ENCODE results near the gene TBPL1. TPM values are rescaled to one million over a fixed set of nuclear protein-coding genes. Genes with fewer than 3 reads are reported as not detected.

The TBPL1 gene
- total and polyA plus RNA-seq, 2 of the 13 experiments (the other 11 are each of a cell fraction or from before 2014, with no cell fraction given): 25.3 to 39.3 TPM

- TF ChIP-seq SETDB1 (CRISPR knock-in tag; IDR thresholded peaks at IDR 0.05; ENCODE audit: borderline replicate concordance) (no peak), RCOR2 (CRISPR knock-in tag; IDR thresholded peaks at IDR 0.05) (no peak), MYC (CRISPR knock-in tag; IDR thresholded peaks at IDR 0.05; ENCODE audit: borderline replicate concordance) (peak; percentile 42; the same call in 1 of the 2 replicates), MBD4 (IDR thresholded peaks at IDR 0.05; ENCODE audit: borderline replicate concordance, low read length) (no peak), KDM3A (CRISPR knock-in tag; IDR thresholded peaks at IDR 0.05; ENCODE audit: low read depth) (peak; percentile 66; the same call in 1 of the 2 replicates), PHF21A (CRISPR knock-in tag; IDR thresholded peaks at IDR 0.05) (peak; percentile 95), RBM22 (optimal IDR thresholded peaks at IDR 0.05; ENCODE audit: low read length) (no peak), NONO (IDR thresholded peaks at IDR 0.05) (no peak), NONO (CRISPR knock-in tag; conservative IDR thresholded peaks at IDR 0.05) (peak; percentile 69), KLF15 (CRISPR knock-in tag; IDR thresholded peaks at IDR 0.05; ENCODE audit: borderline replicate concordance) (no peak; the same call in 1 of the 2 replicates), THAP9 (CRISPR knock-in tag; IDR thresholded peaks at IDR 0.05; ENCODE audit: borderline replicate concordance) (peak; percentile 94), ETV5 (CRISPR knock-in tag; IDR thresholded peaks at IDR 0.05; ENCODE audit: borderline replicate concordance) (peak; percentile 100), ZNF274 (CRISPR knock-in tag; IDR thresholded peaks at IDR 0.05) (no peak; the same call in 1 of the 2 replicates), HNF1B (CRISPR knock-in tag; IDR thresholded peaks at IDR 0.05) (peak; percentile 79), MAFF (IDR thresholded peaks at IDR 0.05; ENCODE audit: low read depth, low read length) (no peak), FOSL2 (CRISPR knock-in tag; IDR thresholded peaks at IDR 0.05) (peak; percentile 74), CENPX (CRISPR knock-in tag; IDR thresholded peaks at IDR 0.05) (no peak), TEAD3 (CRISPR knock-in tag; optimal IDR thresholded peaks at IDR 0.05; ENCODE audit: borderline replicate concordance) (peak; percentile 78), ZFP91 (CRISPR knock-in tag; IDR thresholded peaks at IDR 0.05; ENCODE audit: borderline replicate concordance) (peak; percentile 87)
- TF ChIP-seq, protein P1, sequence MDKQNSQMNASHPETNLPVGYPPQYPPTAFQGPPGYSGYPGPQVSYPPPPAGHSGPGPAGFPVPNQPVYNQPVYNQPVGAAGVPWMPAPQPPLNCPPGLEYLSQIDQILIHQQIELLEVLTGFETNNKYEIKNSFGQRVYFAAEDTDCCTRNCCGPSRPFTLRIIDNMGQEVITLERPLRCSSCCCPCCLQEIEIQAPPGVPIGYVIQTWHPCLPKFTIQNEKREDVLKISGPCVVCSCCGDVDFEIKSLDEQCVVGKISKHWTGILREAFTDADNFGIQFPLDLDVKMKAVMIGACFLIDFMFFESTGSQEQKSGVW (CRISPR knock-in tag; IDR thresholded peaks at IDR 0.05; ENCODE audit: borderline replicate concordance): no peak
- TF ChIP-seq, protein P2, sequence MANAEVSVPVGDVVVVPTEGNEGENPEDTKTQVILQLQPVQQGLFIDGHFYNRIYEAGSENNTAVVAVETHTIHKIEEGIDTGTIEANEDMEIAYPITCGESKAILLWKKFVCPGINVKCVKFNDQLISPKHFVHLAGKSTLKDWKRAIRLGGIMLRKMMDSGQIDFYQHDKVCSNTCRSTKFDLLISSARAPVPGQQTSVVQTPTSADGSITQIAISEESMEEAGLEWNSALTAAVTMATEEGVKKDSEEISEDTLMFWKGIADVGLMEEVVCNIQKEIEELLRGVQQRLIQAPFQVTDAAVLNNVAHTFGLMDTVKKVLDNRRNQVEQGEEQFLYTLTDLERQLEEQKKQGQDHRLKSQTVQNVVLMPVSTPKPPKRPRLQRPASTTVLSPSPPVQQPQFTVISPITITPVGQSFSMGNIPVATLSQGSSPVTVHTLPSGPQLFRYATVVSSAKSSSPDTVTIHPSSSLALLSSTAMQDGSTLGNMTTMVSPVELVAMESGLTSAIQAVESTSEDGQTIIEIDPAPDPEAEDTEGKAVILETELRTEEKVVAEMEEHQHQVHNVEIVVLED (CRISPR knock-in tag; IDR thresholded peaks at IDR 0.05; ENCODE audit: borderline replicate concordance): peak; percentile 88
Observed at GRCh38 chr6:133952815-133953633, at the start of gene TBPL1 (continued).
